Mesendoderm (in vitro differentiated cells): Measurements from ENCODE around the gene DUSP14. TPM values are rescaled to one million over a fixed set of nuclear protein-coding genes. Genes with fewer than 3 reads are reported as not detected.
"Not testable (repeated sequence)": the region's sequence is repeated elsewhere in the genome, so short reads cannot be mapped to it uniquely, and the experiment has no call there.

Source experiments
- DNase-seq: peaks from one replicate; pipeline ENCODE4 v3.0.0; 2013
- H2AK5ac ChIP-seq: 2 replicates; pipeline ENCODE4 v1.6.1; 2013; ENCODE audit warnings: low read length, inconsistent platforms
- H2BK120ac ChIP-seq: 2 replicates; pipeline ENCODE4 v1.6.1; 2013; ENCODE audit warnings: low read depth, mild to moderate bottlenecking, low read length, moderate library complexity, mixed read lengths
- H2BK15ac ChIP-seq: replicated peaks from 2 replicates; pipeline ENCODE4 v1.6.1; 2013; ENCODE audit warnings: low read depth, mild to moderate bottlenecking, moderate library complexity
- H2BK5ac ChIP-seq: 2 replicates; pipeline ENCODE4 v1.6.1; 2013; ENCODE audit warnings: low read length, inconsistent platforms
- H3K18ac ChIP-seq: 2 replicates; pipeline ENCODE4 v1.6.1; 2013; ENCODE audit warnings: mild to moderate bottlenecking, low read length, mixed read lengths
- H3K23ac ChIP-seq: one replicate; pipeline ENCODE4 v1.6.1; 2013; ENCODE audit warnings: low read length
- H3K27ac ChIP-seq: 2 replicates; pipeline ENCODE4 v1.5.1; 2013; ENCODE audit warnings: low read depth, mild to moderate bottlenecking, inconsistent platforms, low read length, moderate library complexity
- H3K27me3 ChIP-seq: 2 replicates; pipeline ENCODE4 v1.6.1; 2013; ENCODE audit warnings: low read length, control low read depth, mild to moderate bottlenecking, inconsistent platforms; ENCODE audit not compliant: insufficient read depth, poor library complexity
- H3K36me3 ChIP-seq: 2 replicates; pipeline ENCODE4 v1.6.1; 2013; ENCODE audit warnings: low read length, inconsistent platforms; ENCODE audit not compliant: control insufficient read depth, insufficient read depth
- H3K4ac ChIP-seq: one replicate; pipeline ENCODE4 v1.6.1; 2013; ENCODE audit warnings: low read depth, mild to moderate bottlenecking, low read length, moderate library complexity
- H3K4me1 ChIP-seq: 2 replicates; pipeline ENCODE4 v1.6.1; 2013; ENCODE audit warnings: low read depth, low read length, inconsistent platforms; ENCODE audit not compliant: control insufficient read depth
- H3K4me2 ChIP-seq: 2 replicates; pipeline ENCODE4 v1.6.1; 2013; ENCODE audit warnings: low read length
- H3K4me3 ChIP-seq: 2 replicates; pipeline ENCODE4 v1.5.1; 2013; ENCODE audit warnings: mild to moderate bottlenecking, low read length
- H3K56ac ChIP-seq: one replicate; pipeline ENCODE4 v1.6.1; 2013; ENCODE audit warnings: low read length
- H3K79me1 ChIP-seq: 2 replicates; pipeline ENCODE4 v1.6.1; 2013; ENCODE audit warnings: low read length, inconsistent platforms
- H3K79me2 ChIP-seq: 2 replicates; pipeline ENCODE4 v1.6.1; 2013; ENCODE audit warnings: mild to moderate bottlenecking, low read length; ENCODE audit not compliant: control insufficient read depth, insufficient read depth
- H3K9ac ChIP-seq: 2 replicates; pipeline ENCODE4 v1.6.1; 2013; ENCODE audit warnings: low read length, inconsistent platforms
- H4K5ac ChIP-seq: one replicate; pipeline ENCODE4 v1.6.1; 2013; ENCODE audit warnings: low read length
- H4K8ac ChIP-seq: one replicate; pipeline ENCODE4 v1.6.1; 2013; ENCODE audit warnings: low read depth, mild to moderate bottlenecking, control low read depth, low read length, moderate library complexity
- WGBS: extraction: QIAGEN DNeasy Blood & Tissue Kit; methylation state at CpG from one replicate; pipeline ENCODE4 v1.1.7; 2013; ENCODE audit warnings: low lambda C conversion rate, missing lambda C conversion rate; ENCODE audit not compliant: insufficient coverage; ENCODE audit errors: extremely low coverage; 5-methylcytosine and 5-hydroxymethylcytosine counted together
- polyA plus RNA-seq, 2 experiments: library from polyadenylated mRNA; stranded (reverse); fragments of 200-250 nt; gene quantifications; one replicate each; pipeline ENCODE4 v1.2.3, GENCODE V29; 2013

The DUSP14 gene
- polyA plus RNA-seq (2013, experiment 1 of 2): 15.9 TPM
- polyA plus RNA-seq (2013, experiment 2 of 2): 15.9 TPM

GRCh38 chr17:37489197-37490001, at the start of gene DUSP14:
Gene DUSP14, plus strand, starts transcription at chr17:37489891. Its CDS starts 22,382 bp downstream, at chr17:37512273.
- Histone ChIP-seq H3K27ac (peak within 1 kb of the TSS; percentile 75), H3K4me2 (peak within 1 kb of the TSS; percentile 93), H3K27me3 (no peaks in the 10 kb centered on the region), H2BK15ac (no peak within 1 kb of the TSS), H3K4me1 (peaks cover 5% of the 10 kb centered on the region), H2BK120ac (no peak within 1 kb of the TSS), H3K56ac (peak within 1 kb of the TSS; percentile 84), H4K5ac (no peak within 1 kb of the TSS), H2AK5ac (no peak within 1 kb of the TSS), H3K79me1 (peaks cover 2% of the 10 kb centered on the region), H2BK5ac (no peak within 1 kb of the TSS), H3K4me3 (peak within 1 kb of the TSS; percentile 64), H3K36me3 (no peaks in the 10 kb centered on the region), H3K23ac (no peak within 1 kb of the TSS), H3K9ac (peak within 1 kb of the TSS; percentile 72), H3K18ac (peak within 1 kb of the TSS; percentile 62), H4K8ac (no peak within 1 kb of the TSS), H3K79me2 (peaks cover under 1% of the 10 kb centered on the region), H3K4ac (no peak within 1 kb of the TSS)
- DNase-seq: peak; percentile 88
- WGBS: no CpG with 5 or more reads among the region's 100 CpGs

GRCh38 chr17:37440424-37440823, 49.3 kb upstream of the DUSP14 start:
- Histone ChIP-seq H3K9ac (no peak overlapping the region), H2AK5ac (no peak overlapping the region), H3K36me3 (peaks cover 3% of the 10 kb centered on the region), H2BK5ac (no peak overlapping the region), H2BK15ac (no peak overlapping the region), H4K8ac (no peak overlapping the region), H3K79me1 (no peaks in the 10 kb centered on the region), H3K23ac (no peak overlapping the region), H2BK120ac (no peak overlapping the region), H3K18ac (no peak overlapping the region), H3K27ac (no peak overlapping the region), H3K4me2 (no peak overlapping the region), H4K5ac (no peak overlapping the region), H3K4me3 (no peak overlapping the region), H3K27me3 (no peaks in the 10 kb centered on the region), H3K56ac (no peak overlapping the region), H3K4ac (no peak overlapping the region), H3K79me2 (no peaks in the 10 kb centered on the region), H3K4me1 (no peaks in the 10 kb centered on the region)
- WGBS: no CpG with 5 or more reads among the region's 2 CpGs
- peak; percentile 8 for DNase-seq

GRCh38 chr17:37441369-37442014, 48.2 kb upstream of the DUSP14 start:
- not testable (repeated sequence) for H2BK5ac ChIP-seq, H4K5ac ChIP-seq, H3K4me2 ChIP-seq, H3K4ac ChIP-seq, H3K23ac ChIP-seq, H2BK120ac ChIP-seq, H2AK5ac ChIP-seq, H3K56ac ChIP-seq, DNase-seq, H3K36me3 ChIP-seq, H3K27ac ChIP-seq, H3K79me1 ChIP-seq, H3K4me1 ChIP-seq, H3K18ac ChIP-seq, H3K27me3 ChIP-seq, H2BK15ac ChIP-seq, H3K4me3 ChIP-seq, H3K79me2 ChIP-seq, H4K8ac ChIP-seq, H3K9ac ChIP-seq
- no CpG with 5 or more reads among the region's 12 CpGs for WGBS

GRCh38 chr17:37446027-37446426, 43.7 kb upstream of the DUSP14 start:
- DNase-seq: peak; percentile 75
- H3K4me1 ChIP-seq: peaks cover 2% of the 10 kb centered on the region
- H3K36me3 ChIP-seq: peaks cover 1% of the 10 kb centered on the region
- no peak overlapping the region for H3K27ac ChIP-seq
- no peak overlapping the region for H3K9ac ChIP-seq
- H2BK5ac ChIP-seq: no peak overlapping the region
- no peak overlapping the region for H2AK5ac ChIP-seq
- no peak overlapping the region for H3K23ac ChIP-seq
- no peak overlapping the region for H3K18ac ChIP-seq
- H3K4ac ChIP-seq: no peak overlapping the region
- no peaks in the 10 kb centered on the region for H3K79me2 ChIP-seq
- no peaks in the 10 kb centered on the region for H3K79me1 ChIP-seq
- no peak overlapping the region for H2BK120ac ChIP-seq
- H3K56ac ChIP-seq: no peak overlapping the region
- no peak overlapping the region for H4K8ac ChIP-seq
- H3K27me3 ChIP-seq: no peaks in the 10 kb centered on the region
- no peak overlapping the region for H3K4me3 ChIP-seq
- no peak overlapping the region for H2BK15ac ChIP-seq
- H3K4me2 ChIP-seq: no peak overlapping the region
- H4K5ac ChIP-seq: no peak overlapping the region
- no CpG with 5 or more reads among the region's 4 CpGs for whole genome bisulfite sequencing

- H2BK5ac ChIP-seq: no peak overlapping the region
- H3K9ac ChIP-seq: no peak overlapping the region
- no peak overlapping the region for H3K18ac ChIP-seq
- no peak overlapping the region for H3K4me2 ChIP-seq
- H3K4me1 ChIP-seq: peaks cover 2% of the 10 kb centered on the region
- no peak overlapping the region for H3K4ac ChIP-seq
- H2AK5ac ChIP-seq: no peak overlapping the region
- H3K79me2 ChIP-seq: no peaks in the 10 kb centered on the region
- no peak overlapping the region for H4K5ac ChIP-seq
- no peak overlapping the region for H3K27ac ChIP-seq
- no peaks in the 10 kb centered on the region for H3K27me3 ChIP-seq
- no peaks in the 10 kb centered on the region for H3K36me3 ChIP-seq
- H3K4me3 ChIP-seq: no peak overlapping the region
- H2BK120ac ChIP-seq: no peak overlapping the region
- no peak overlapping the region for H2BK15ac ChIP-seq
- no peak overlapping the region for H3K56ac ChIP-seq
- no peaks in the 10 kb centered on the region for H3K79me1 ChIP-seq
- H4K8ac ChIP-seq: no peak overlapping the region
- no CpG with 5 or more reads among the region's 1 CpG for WGBS
- no peak for DNase-seq
- H3K23ac ChIP-seq: no peak overlapping the region
Measured at GRCh38 chr17:37447641-37448040, 42.0 kb upstream of the DUSP14 start.
